Hepatocyte (in vitro differentiated cells): ENCODE results near the gene DIP2C. TPM values are rescaled to one million over a fixed set of nuclear protein-coding genes. Genes with fewer than 3 reads are reported as not detected.

Source experiments
- DNase-seq: peaks from one replicate; pipeline ENCODE4 v3.0.0-alpha.2; 2016; ENCODE audit warnings: low spot score
- H2AFZ ChIP-seq: fragments of 200-600 bp; sonication (generic); 2 replicates; pipeline ENCODE4 v1.6.0; 2016; ENCODE audit warnings: antibody characterized with exemption, mild to moderate bottlenecking
- H3K27ac ChIP-seq: fragments of 200-600 bp; sonication (generic); 2 replicates; pipeline ENCODE4 v1.5.1; 2016; ENCODE audit warnings: mild to moderate bottlenecking
- H3K27me3 ChIP-seq: fragments of 200-600 bp; sonication (generic); 2 replicates; pipeline ENCODE4 v1.6.1; 2016
- H3K36me3 ChIP-seq: fragments of 200-600 bp; sonication (generic); replicated peaks from 2 replicates; pipeline ENCODE4 v1.5.1; 2016; ENCODE audit warnings: low read depth; ENCODE audit not compliant: insufficient read depth
- H3K4me1 ChIP-seq: fragments of 200-600 bp; sonication (generic); 2 replicates; pipeline ENCODE4 v1.5.1; 2016; ENCODE audit warnings: mild to moderate bottlenecking, moderate library complexity; ENCODE audit not compliant: insufficient read depth
- H3K4me2 ChIP-seq: fragments of 200-600 bp; sonication (generic); 2 replicates; pipeline ENCODE4 v1.6.0; 2016
- H3K4me3 ChIP-seq: fragments of 200-600 bp; sonication (generic); 2 replicates; pipeline ENCODE4 v1.5.1; 2016; ENCODE audit warnings: mild to moderate bottlenecking
- H3K79me2 ChIP-seq: fragments of 200-600 bp; sonication (generic); 2 replicates; pipeline ENCODE4 v1.6.0; 2017; ENCODE audit warnings: mild to moderate bottlenecking
- H3K9me2 ChIP-seq: fragments of 200-600 bp; sonication (generic); replicated peaks from 2 replicates; pipeline ENCODE4 v1.6.0; 2017; ENCODE audit warnings: mild to moderate bottlenecking; ENCODE audit not compliant: insufficient read depth
- H3K9me3 ChIP-seq: fragments of 200-600 bp; sonication (generic); 2 replicates; pipeline ENCODE4 v1.5.1; 2016; ENCODE audit warnings: low read depth, mild to moderate bottlenecking
- H4K20me1 ChIP-seq: fragments of 200-600 bp; sonication (generic); 2 replicates; pipeline ENCODE4 v1.6.0; 2016; ENCODE audit warnings: mild to moderate bottlenecking; ENCODE audit not compliant: insufficient read depth, poor library complexity, severe bottlenecking
- EZH2 ChIP-seq: fragments of 200-600 bp; sonication (generic); IDR thresholded peaks from 2 replicates; pipeline ENCODE4 v1.6.1; 2016; ENCODE audit warnings: antibody characterized with exemption, mild to moderate bottlenecking, borderline replicate concordance
- EZH2phosphoT487 ChIP-seq: fragments of 200-600 bp; sonication (generic); IDR thresholded peaks from one replicate; pipeline ENCODE4 v1.6.1; 2018; ENCODE audit warnings: antibody characterized with exemption, mild to moderate bottlenecking, low read depth, moderate library complexity; ENCODE audit not compliant: unreplicated experiment, severe bottlenecking
- WGBS: methylation state at CpG from one replicate; pipeline ENCODE4 v1.1.6; 2016; ENCODE audit warnings: low lambda C conversion rate; ENCODE audit errors: missing lambda C conversion rate; 5-methylcytosine and 5-hydroxymethylcytosine counted together
- polyA plus RNA-seq: library from polyadenylated mRNA; unstranded; fragments of >200 nt; fragmentation: Nextera tagmentation; extraction: Ambion mirVana; gene quantifications from 2 replicates; pipeline ENCODE4 v1.2.1, GENCODE V29; 2016
- total RNA-seq: library from RNA; depleted of rRNA; stranded (reverse); fragments of >200 nt; gene quantifications from 2 replicates; pipeline ENCODE4 v1.2.3, GENCODE V29; 2014
- TF ChIP-seq, protein P1 (sequence below): fragments of 200-600 bp; sonication (generic); IDR thresholded peaks from 2 replicates; pipeline ENCODE4 v1.5.1; 2016; ENCODE audit warnings: antibody characterized with exemption, mild to moderate bottlenecking; ENCODE audit not compliant: poor library complexity

DIP2C gene
- total and polyA plus RNA-seq, 2 experiments from 2014 or later = 11.1 to 12.8 TPM

DNA sequence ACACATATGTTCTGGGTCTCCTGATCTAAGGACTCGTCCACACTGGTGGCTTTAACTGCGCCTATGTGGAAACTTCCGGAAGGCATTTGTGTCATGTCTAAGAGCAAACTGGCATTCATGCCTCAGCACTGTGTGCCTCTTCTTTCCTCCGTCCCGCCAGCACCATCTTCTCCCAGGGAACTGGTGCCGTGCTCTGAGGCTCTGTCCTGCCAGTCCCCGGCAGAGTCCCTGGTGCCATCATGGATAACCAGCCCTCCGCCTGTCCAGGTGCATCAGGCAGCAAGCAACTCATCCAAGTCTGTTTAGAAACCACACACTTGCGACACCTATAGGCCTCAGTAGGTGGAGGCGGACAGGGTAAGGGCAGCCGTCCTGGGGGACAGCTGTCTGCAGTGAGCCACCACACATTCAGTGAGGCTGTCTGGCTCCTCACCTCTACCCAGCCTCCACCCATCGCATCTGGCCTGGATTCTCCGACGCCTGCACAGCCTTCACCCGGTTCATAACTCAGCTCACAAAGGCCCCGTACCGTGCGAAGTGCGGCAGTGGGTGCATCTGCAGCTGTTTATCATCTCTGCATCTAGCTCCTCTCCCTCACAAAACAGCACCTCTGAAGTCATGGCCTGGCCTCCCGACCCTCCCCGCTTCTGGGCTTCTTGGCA lies 162.7 kb downstream of the DIP2C start:
- no peak for TF ChIP-seq EZH2phosphoT487
- no peak for TF ChIP-seq EZH2
- TF ChIP-seq, protein P1, sequence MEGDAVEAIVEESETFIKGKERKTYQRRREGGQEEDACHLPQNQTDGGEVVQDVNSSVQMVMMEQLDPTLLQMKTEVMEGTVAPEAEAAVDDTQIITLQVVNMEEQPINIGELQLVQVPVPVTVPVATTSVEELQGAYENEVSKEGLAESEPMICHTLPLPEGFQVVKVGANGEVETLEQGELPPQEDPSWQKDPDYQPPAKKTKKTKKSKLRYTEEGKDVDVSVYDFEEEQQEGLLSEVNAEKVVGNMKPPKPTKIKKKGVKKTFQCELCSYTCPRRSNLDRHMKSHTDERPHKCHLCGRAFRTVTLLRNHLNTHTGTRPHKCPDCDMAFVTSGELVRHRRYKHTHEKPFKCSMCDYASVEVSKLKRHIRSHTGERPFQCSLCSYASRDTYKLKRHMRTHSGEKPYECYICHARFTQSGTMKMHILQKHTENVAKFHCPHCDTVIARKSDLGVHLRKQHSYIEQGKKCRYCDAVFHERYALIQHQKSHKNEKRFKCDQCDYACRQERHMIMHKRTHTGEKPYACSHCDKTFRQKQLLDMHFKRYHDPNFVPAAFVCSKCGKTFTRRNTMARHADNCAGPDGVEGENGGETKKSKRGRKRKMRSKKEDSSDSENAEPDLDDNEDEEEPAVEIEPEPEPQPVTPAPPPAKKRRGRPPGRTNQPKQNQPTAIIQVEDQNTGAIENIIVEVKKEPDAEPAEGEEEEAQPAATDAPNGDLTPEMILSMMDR = no peak
- no peak overlapping the region for H3K27ac ChIP-seq
- no peak overlapping the region for H2AFZ ChIP-seq
- no peaks in the 10 kb centered on the region for H3K9me3 ChIP-seq
- WGBS = 89% methylated on average over 20 of the region's 21 CpGs
- no peaks in the 10 kb centered on the region for H3K36me3 ChIP-seq
- no peaks in the 10 kb centered on the region for H3K9me2 ChIP-seq
- H3K4me3 ChIP-seq = no peak overlapping the region
- no peak overlapping the region for H3K4me2 ChIP-seq
- no peaks in the 10 kb centered on the region for H3K27me3 ChIP-seq
- peaks cover 59% of the 10 kb centered on the region for H4K20me1 ChIP-seq
- DNase-seq = no peak
- no peaks in the 10 kb centered on the region for H3K4me1 ChIP-seq
- peaks cover 64% of the 10 kb centered on the region for H3K79me2 ChIP-seq

DNA sequence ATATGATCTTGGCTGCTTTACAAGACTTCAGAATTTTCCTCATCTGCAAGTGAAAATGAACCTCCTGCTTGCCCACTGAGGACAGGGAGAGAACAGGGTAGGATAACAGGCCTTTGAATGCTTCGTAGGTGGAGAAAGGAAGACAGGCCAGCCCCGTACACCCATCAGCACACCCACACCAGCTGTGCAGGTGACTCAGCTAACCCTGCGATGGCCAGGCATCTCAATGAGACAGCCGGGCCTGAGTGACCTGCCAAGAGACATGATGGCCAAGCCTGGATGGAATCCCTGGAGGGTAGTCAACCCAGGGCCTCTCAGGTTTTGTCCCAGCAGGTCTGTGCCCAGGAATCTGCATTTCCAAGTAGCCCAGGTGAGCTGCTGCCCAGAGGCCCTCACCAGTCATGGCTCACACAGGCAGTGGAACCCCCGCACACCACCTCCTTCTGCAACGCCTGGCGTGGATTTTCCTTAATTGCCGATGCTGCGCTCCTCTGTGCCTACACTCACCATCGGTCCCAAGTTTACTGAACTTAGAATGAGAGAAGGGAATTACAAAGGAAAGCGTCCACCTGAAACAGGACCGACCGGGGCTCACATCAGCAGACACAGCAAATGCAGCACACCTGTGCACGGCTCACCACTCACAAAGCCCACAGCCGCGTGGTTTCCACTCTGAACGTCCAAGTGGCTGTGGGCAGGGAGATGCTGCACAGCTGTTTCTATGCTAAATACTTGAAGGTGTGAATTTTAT lies 163.7 kb downstream of the DIP2C start:
- Histone ChIP-seq H3K79me2 (peaks cover 54% of the 10 kb centered on the region), H3K4me1 (no peaks in the 10 kb centered on the region), H3K9me3 (no peaks in the 10 kb centered on the region), H3K9me2 (no peaks in the 10 kb centered on the region), H3K27me3 (no peaks in the 10 kb centered on the region), H3K36me3 (no peaks in the 10 kb centered on the region), H4K20me1 (peaks cover 63% of the 10 kb centered on the region), H2AFZ (no peak overlapping the region), H3K27ac (no peak overlapping the region), H3K4me2 (no peak overlapping the region), H3K4me3 (no peak overlapping the region)
- TF ChIP-seq EZH2phosphoT487 = no peak
- 93% methylated on average over 17 of the region's 17 CpGs for WGBS
- no peak for DNase-seq

DNA sequence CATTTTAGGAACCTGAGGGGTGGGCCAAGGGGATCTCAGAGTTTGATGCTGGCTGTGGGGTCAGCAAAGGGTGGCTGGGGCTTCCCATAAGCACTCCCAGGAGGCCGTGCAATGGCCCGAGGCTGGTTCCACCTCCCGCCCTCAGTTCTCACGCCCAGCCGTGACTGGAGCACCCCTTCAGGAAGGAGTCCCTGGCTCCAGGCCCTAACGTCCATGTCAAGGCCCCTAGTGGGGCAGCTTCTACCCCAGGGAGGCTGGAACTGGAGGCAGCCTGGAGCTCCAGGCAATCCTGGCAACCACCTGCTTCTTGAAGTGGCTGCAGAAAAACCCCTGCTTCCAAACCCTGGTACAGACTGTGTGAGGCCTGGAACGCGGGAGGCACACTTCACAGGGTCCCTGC lies 165.5 kb downstream of the DIP2C start:
- Histone ChIP-seq H3K27me3 (no peaks in the 10 kb centered on the region), H3K4me1 (no peaks in the 10 kb centered on the region), H4K20me1 (peaks cover 70% of the 10 kb centered on the region), H2AFZ (no peak overlapping the region), H3K27ac (no peak overlapping the region), H3K4me2 (no peak overlapping the region), H3K79me2 (peaks cover 41% of the 10 kb centered on the region), H3K9me2 (no peaks in the 10 kb centered on the region), H3K4me3 (no peak overlapping the region), H3K9me3 (no peaks in the 10 kb centered on the region), H3K36me3 (no peaks in the 10 kb centered on the region)
- TF ChIP-seq EZH2phosphoT487 = no peak
- TF ChIP-seq, protein P1 = no peak
- TF ChIP-seq EZH2 = no peak
- no peak for DNase-seq
- WGBS = 81% methylated on average over 8 of the region's 8 CpGs

DNA sequence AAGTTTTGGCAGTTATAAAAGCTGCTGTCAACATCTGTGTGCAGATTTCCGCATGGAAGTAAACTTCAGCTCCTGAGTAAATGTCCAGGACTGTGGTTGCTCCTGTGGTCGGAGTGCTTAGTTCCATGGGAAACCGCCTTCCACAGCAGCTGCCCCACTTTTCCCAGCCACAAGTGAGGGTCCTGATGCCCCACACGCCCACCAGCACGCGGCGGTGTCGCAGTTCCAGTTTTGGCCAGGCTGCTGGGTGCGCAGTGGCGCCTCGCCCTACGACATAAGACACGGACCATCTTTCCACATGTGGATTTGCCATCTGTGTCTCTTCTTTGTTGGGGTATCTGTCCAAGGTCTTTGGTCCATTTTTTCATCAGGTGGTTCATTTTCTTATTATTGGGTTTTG lies 167.1 kb downstream of the DIP2C start:
- H3K4me2 ChIP-seq = no peak overlapping the region
- H3K27ac ChIP-seq = no peak overlapping the region
- H3K4me1 ChIP-seq = no peaks in the 10 kb centered on the region
- no peaks in the 10 kb centered on the region for H3K9me3 ChIP-seq
- DNase-seq = no peak
- H3K9me2 ChIP-seq = no peaks in the 10 kb centered on the region
- no peak overlapping the region for H3K4me3 ChIP-seq
- no peak overlapping the region for H2AFZ ChIP-seq
- H3K79me2 ChIP-seq = peaks cover 36% of the 10 kb centered on the region
- H3K36me3 ChIP-seq = no peaks in the 10 kb centered on the region
- TF ChIP-seq, protein P1 = no peak
- TF ChIP-seq EZH2 = no peak
- TF ChIP-seq EZH2phosphoT487 = no peak
- peaks cover 64% of the 10 kb centered on the region for H4K20me1 ChIP-seq
- 85% methylated on average over 13 of the region's 13 CpGs for WGBS
- no peaks in the 10 kb centered on the region for H3K27me3 ChIP-seq
